K562 (cell line): ENCODE data around the gene CD72. TPM values are rescaled to one million over a fixed set of nuclear protein-coding genes. Genes with fewer than 3 reads are reported as not detected.

Experiments
- BRD4 ChIP-seq: fragments of 200-600 bp; sonication (generic); IDR thresholded peaks from 2 replicates; pipeline ENCODE4 v1.6.1; 2017; ENCODE audit warnings: inconsistent platforms
- CC2D1A ChIP-seq: fragments of 450-650 bp; IDR thresholded peaks from 2 replicates; pipeline ENCODE4 v1.6.1; 2017; ENCODE audit warnings: mild to moderate bottlenecking
- CHCHD3 ChIP-seq: fragments of 250-450 bp; sonication (Bioruptor Pico); IDR thresholded peaks from 2 replicates; pipeline ENCODE4 v2.1.2; 2022; ENCODE audit warnings: mild to moderate bottlenecking
- ESRRA ChIP-seq: fragments of 450-650 bp; IDR thresholded peaks from 2 replicates; pipeline ENCODE4 v1.6.1; 2014; ENCODE audit warnings: low read depth, mild to moderate bottlenecking, moderate library complexity, borderline replicate concordance
- MTA3 ChIP-seq: fragments of 450-650 bp; formaldehyde crosslinking; IDR thresholded peaks from 2 replicates; pipeline ENCODE4 v1.6.1; 2017; ENCODE audit warnings: mild to moderate bottlenecking, borderline replicate concordance
- RB1 ChIP-seq: fragments of 450-650 bp; IDR thresholded peaks from 2 replicates; pipeline ENCODE4 v1.6.1; 2017; ENCODE audit warnings: low read depth, mild to moderate bottlenecking
- SIN3A ChIP-seq, 2 experiments: fragments of 150-350 bp in 1 of 2; IDR thresholded peaks; 2 replicates each; pipeline ENCODE4 v1.6.1; 2011 to 2016; ENCODE audit warnings: borderline replicate concordance in 2 of 2, low read depth in 2 of 2, low read length in 2 of 2, mild to moderate bottlenecking in 2 of 2, moderate library complexity in 2 of 2; ENCODE audit not compliant: control insufficient read depth in 1 of 2
- SREBF2 ChIP-seq: sonication (generic); formaldehyde crosslinking; IDR thresholded peaks from 2 replicates; pipeline ENCODE4 v1.4.0; 2020; ENCODE audit warnings: mild to moderate bottlenecking, missing genetic modification reagents
- TEAD4 ChIP-seq, 2 experiments: sonication (generic) in 1 of 2; formaldehyde crosslinking in 1 of 2; IDR thresholded peaks; 2 replicates each; pipeline versions ENCODE4 v1.6.1 to v1.8.0; 2012 to 2022; ENCODE audit warnings: borderline replicate concordance in 1 of 2, inconsistent platforms in 1 of 2, low read length in 1 of 2, mild to moderate bottlenecking in 1 of 2, missing genetic modification reagents in 1 of 2
- ZKSCAN8 ChIP-seq: fragments of 200-800 bp; sonication (Bioruptor generic); IDR thresholded peaks from 2 replicates; pipeline ENCODE4 v1.6.1; 2016; ENCODE audit warnings: missing genetic modification characterization, missing compliant biosample characterization
- polyA plus RNA-seq, 8 experiments: library from polyadenylated mRNA; depleted of rRNA in 4 of 8; stranded (reverse) in 5 of 8; unstranded in 3 of 8; fragments of >200 nt; fragmentation: Nextera tagmentation in 2 of 8; fragmentation: Illumina TruSeq in 1 of 8; extraction: Ambion mirVana in 2 of 8; extraction: Trizol in 1 of 8; gene quantifications; 2 replicates each; pipeline versions ENCODE4 v1.2.1 to v1.2.3, GENCODE V29; 2011 to 2014; ENCODE audit warnings: inconsistent platforms in 1 of 8, missing spikeins in 1 of 8
- total RNA-seq, 7 experiments: library from RNA; depleted of rRNA in 6 of 7; stranded (reverse); fragments of >200 nt in 6 of 7; fragmentation: Illumina TruSeq in 2 of 7; extraction: Trizol in 2 of 7; gene quantifications; 2 replicates each; pipeline versions ENCODE4 v1.2.1 to v1.2.3, GENCODE V29; 2011 to 2021; ENCODE audit warnings: low replicate concordance in 1 of 7
- TF ChIP-seq, protein P1 (sequence below), 2 experiments: fragments of 450-650 bp in 1 of 2; sonication (generic) in 1 of 2; formaldehyde crosslinking; conservative IDR thresholded peaks; 2 replicates each; pipeline versions ENCODE4 v1.4.0 to v1.8.1; 2020 to 2022; ENCODE audit warnings: mild to moderate bottlenecking in 1 of 2, missing genetic modification reagents in 1 of 2
- TF ChIP-seq, protein P2 (sequence below): sonication (generic); formaldehyde crosslinking; IDR thresholded peaks from 2 replicates; pipeline ENCODE4 v1.9.0; 2022; ENCODE audit warnings: mild to moderate bottlenecking, missing genetic modification reagents
- TF ChIP-seq, protein P3 (sequence below): fragments of 450-650 bp; formaldehyde crosslinking; IDR thresholded peaks from 2 replicates; pipeline ENCODE4 v1.4.0; 2020; ENCODE audit warnings: mild to moderate bottlenecking, moderate library complexity
- TF ChIP-seq, protein P4 (sequence below): fragments of 450-650 bp; IDR thresholded peaks from one replicate; pipeline ENCODE4 v1.6.1; 2018; ENCODE audit warnings: mild to moderate bottlenecking, moderate library complexity; ENCODE audit not compliant: partially characterized antibody
- TF ChIP-seq, protein P5 (sequence below): fragments of 450-650 bp; formaldehyde crosslinking; IDR thresholded peaks from 2 replicates; pipeline ENCODE4 v1.4.0; 2022; ENCODE audit warnings: missing genetic modification characterization
- TF ChIP-seq, protein P6 (sequence below): fragments of 450-650 bp; IDR thresholded peaks from 2 replicates; pipeline ENCODE4 v1.6.1; 2016
- TF ChIP-seq, protein P7 (sequence below): fragments of 250-450 bp; sonication (Bioruptor Pico); IDR thresholded peaks from 2 replicates; pipeline ENCODE4 v1.8.0; 2021; ENCODE audit warnings: mild to moderate bottlenecking, moderate library complexity

CD72 gene
- total and polyA plus RNA-seq, 9 of the 15 experiments (the other 6 are each of a cell fraction or from before 2014, with no cell fraction given), result 0.11 to 0.78 (median 0.27) TPM; not detected in 1

DNA sequence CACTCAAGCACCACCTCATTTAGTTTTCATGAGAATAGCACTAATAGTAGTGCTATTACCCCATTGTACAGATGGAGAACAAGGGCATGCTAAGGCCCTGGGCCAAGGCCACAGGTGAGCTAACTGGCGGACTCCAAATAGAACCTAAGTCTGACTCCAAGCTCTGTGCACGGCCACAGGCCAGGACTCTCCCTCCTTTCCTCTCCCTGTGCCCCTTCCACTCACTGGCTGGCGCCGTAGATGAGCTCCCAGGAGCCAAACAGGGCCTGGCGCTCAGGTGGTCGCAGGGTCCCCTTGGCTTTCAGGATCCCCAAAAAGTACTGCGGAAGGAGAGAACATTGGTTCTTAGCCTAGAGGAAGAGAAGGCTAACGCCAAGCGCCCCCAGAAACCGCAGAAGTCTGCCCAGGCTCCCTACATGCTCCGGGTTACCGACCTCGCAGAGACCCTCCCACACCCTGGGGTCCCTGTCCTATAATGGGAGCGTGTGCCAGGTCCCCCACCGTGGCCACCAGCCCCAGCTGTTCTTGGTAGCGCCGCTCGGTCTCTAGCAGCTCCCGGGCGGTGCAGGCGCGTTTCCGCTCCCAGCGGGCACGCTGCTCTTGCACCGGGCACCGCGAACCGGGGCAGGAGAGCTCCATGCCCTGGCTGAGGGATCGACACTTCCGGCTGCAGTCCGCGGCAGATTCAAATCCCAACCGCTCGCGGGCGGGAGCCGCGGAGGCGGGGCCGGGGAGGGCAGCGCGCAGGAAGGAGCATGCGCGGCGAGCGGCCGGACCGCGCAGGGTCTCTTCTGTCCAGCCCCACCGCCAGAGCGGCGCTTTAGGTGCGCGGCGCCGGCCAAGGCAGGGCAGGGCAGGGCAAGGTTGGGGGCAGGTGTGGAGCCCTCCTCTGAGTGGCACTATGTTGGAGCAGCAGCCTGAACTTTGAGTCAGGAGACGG lies 46.6 kb upstream of the CD72 start, which contains the start of gene ARHGEF39 (continued):
- TF ChIP-seq, protein P1, sequence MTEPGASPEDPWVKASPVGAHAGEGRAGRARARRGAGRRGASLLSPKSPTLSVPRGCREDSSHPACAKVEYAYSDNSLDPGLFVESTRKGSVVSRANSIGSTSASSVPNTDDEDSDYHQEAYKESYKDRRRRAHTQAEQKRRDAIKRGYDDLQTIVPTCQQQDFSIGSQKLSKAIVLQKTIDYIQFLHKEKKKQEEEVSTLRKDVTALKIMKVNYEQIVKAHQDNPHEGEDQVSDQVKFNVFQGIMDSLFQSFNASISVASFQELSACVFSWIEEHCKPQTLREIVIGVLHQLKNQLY (CRISPR knock-in tag; conservative IDR thresholded peaks at IDR 0.05), result no peak
- TF ChIP-seq CC2D1A (0 out of 2 replicates have a peak, but pooled peaks have one; percentile 18), BRD4 (no peak), ZKSCAN8 (CRISPR knock-in tag) (no peak), ESRRA (no peak; the same call in 1 of the 2 replicates), SREBF2 (CRISPR knock-in tag) (no peak), SIN3A (IDR thresholded peaks at IDR 0.05; ENCODE audit: borderline replicate concordance in 2 of 2, control insufficient read depth in 1 of 2, low read depth in 2 of 2, low read length in 2 of 2) (peak; percentile 56 to 65; a peak in 1 of 4 replicates), TEAD4 (IDR thresholded peaks at IDR 0.05; ENCODE audit: low read length) (no peak), TEAD4 (CRISPR knock-in tag; IDR thresholded peaks at IDR 0.05; ENCODE audit: borderline replicate concordance) (no peak), RB1 (peak; percentile 74; the same call in 1 of the 2 replicates), CHCHD3 (CRISPR knock-in tag) (no peak), MTA3 (0 out of 2 replicates have a peak, but pooled peaks have one; percentile 77)
- TF ChIP-seq, protein P2, sequence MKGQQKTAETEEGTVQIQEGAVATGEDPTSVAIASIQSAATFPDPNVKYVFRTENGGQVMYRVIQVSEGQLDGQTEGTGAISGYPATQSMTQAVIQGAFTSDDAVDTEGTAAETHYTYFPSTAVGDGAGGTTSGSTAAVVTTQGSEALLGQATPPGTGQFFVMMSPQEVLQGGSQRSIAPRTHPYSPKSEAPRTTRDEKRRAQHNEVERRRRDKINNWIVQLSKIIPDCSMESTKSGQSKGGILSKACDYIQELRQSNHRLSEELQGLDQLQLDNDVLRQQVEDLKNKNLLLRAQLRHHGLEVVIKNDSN (CRISPR knock-in tag), result no peak
- TF ChIP-seq, protein P3, sequence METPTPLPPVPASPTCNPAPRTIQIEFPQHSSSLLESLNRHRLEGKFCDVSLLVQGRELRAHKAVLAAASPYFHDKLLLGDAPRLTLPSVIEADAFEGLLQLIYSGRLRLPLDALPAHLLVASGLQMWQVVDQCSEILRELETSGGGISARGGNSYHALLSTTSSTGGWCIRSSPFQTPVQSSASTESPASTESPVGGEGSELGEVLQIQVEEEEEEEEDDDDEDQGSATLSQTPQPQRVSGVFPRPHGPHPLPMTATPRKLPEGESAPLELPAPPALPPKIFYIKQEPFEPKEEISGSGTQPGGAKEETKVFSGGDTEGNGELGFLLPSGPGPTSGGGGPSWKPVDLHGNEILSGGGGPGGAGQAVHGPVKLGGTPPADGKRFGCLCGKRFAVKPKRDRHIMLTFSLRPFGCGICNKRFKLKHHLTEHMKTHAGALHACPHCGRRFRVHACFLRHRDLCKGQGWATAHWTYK (CRISPR knock-in tag), result no peak
- TF ChIP-seq, protein P4, sequence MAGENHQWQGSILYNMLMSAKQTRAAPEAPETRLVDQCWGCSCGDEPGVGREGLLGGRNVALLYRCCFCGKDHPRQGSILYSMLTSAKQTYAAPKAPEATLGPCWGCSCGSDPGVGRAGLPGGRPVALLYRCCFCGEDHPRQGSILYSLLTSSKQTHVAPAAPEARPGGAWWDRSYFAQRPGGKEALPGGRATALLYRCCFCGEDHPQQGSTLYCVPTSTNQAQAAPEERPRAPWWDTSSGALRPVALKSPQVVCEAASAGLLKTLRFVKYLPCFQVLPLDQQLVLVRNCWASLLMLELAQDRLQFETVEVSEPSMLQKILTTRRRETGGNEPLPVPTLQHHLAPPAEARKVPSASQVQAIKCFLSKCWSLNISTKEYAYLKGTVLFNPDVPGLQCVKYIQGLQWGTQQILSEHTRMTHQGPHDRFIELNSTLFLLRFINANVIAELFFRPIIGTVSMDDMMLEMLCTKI, result no peak
- TF ChIP-seq, protein P5, sequence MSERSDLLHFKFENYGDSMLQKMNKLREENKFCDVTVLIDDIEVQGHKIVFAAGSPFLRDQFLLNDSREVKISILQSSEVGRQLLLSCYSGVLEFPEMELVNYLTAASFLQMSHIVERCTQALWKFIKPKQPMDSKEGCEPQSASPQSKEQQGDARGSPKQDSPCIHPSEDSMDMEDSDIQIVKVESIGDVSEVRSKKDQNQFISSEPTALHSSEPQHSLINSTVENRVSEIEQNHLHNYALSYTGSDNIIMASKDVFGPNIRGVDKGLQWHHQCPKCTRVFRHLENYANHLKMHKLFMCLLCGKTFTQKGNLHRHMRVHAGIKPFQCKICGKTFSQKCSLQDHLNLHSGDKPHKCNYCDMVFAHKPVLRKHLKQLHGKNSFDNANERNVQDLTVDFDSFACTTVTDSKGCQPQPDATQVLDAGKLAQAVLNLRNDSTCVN, result no peak
- TF ChIP-seq, protein P6, sequence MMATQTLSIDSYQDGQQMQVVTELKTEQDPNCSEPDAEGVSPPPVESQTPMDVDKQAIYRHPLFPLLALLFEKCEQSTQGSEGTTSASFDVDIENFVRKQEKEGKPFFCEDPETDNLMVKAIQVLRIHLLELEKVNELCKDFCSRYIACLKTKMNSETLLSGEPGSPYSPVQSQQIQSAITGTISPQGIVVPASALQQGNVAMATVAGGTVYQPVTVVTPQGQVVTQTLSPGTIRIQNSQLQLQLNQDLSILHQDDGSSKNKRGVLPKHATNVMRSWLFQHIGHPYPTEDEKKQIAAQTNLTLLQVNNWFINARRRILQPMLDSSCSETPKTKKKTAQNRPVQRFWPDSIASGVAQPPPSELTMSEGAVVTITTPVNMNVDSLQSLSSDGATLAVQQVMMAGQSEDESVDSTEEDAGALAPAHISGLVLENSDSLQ, result no peak
- TF ChIP-seq, protein P7, sequence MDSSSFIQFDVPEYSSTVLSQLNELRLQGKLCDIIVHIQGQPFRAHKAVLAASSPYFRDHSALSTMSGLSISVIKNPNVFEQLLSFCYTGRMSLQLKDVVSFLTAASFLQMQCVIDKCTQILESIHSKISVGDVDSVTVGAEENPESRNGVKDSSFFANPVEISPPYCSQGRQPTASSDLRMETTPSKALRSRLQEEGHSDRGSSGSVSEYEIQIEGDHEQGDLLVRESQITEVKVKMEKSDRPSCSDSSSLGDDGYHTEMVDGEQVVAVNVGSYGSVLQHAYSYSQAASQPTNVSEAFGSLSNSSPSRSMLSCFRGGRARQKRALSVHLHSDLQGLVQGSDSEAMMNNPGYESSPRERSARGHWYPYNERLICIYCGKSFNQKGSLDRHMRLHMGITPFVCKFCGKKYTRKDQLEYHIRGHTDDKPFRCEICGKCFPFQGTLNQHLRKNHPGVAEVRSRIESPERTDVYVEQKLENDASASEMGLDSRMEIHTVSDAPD (CRISPR knock-in tag), result no peak
